ENCODE data around the gene ST3GAL6. TPM values are rescaled to one million over a fixed set of nuclear protein-coding genes. Genes with fewer than 3 reads are reported as not detected.

Gene ST3GAL6
- total and polyA plus RNA-seq, 10 of the 15 experiments (the other 5 are each of a cell fraction or from before 2014, with no cell fraction given): 19.5 to 41.2 (median 37.4) TPM

DNA sequence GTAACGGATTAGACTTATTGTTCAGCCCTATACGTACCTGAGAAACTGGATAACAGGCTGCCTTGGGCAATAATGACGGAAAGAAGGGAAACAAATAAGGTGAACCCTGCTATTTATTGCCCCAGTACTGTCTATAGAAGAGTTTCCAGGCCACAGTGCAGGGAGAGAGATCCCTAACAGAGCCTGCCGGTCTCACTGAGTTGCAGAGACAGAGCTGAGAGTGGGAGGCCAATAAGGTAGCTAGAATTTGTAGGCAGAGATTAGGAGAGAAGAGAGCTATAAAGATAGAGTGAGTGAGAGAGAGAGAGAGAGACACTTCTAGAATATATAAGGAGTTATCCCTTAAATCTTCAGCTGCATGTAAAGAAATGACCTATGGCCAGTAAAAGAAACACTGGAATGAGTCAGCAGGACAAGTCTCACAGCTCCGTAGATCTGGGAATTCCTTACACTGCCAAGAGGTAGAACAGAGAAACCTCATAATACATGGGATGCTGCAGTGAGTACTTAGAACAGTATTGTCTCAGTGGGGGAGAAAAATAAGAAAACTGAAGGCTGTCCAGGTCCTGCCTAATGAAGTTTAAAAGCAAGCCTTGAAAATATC, 51.8 kb downstream of the ST3GAL6 start:
- TF ChIP-seq, protein P1, sequence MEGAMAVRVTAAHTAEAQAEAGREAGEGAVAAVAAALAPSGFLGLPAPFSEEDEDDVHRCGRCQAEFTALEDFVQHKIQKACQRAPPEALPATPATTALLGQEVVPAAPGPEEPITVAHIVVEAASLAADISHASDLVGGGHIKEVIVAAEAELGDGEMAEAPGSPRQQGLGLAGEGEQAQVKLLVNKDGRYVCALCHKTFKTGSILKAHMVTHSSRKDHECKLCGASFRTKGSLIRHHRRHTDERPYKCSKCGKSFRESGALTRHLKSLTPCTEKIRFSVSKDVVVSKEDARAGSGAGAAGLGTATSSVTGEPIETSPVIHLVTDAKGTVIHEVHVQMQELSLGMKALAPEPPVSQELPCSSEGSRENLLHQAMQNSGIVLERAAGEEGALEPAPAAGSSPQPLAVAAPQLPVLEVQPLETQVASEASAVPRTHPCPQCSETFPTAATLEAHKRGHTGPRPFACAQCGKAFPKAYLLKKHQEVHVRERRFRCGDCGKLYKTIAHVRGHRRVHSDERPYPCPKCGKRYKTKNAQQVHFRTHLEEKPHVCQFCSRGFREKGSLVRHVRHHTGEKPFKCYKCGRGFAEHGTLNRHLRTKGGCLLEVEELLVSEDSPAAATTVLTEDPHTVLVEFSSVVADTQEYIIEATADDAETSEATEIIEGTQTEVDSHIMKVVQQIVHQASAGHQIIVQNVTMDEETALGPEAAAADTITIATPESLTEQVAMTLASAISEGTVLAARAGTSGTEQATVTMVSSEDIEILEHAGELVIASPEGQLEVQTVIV (IDR thresholded peaks at IDR 0.05; ENCODE audit: borderline replicate concordance, partially characterized antibody): no peak
- TF ChIP-seq CBFB (IDR thresholded peaks at IDR 0.05; ENCODE audit: low read depth) (no peak), NFXL1 (IDR thresholded peaks at IDR 0.05; ENCODE audit: borderline replicate concordance) (no peak), JUND (IDR thresholded peaks at IDR 0.05; ENCODE audit: low read depth, low read length) (no peak), HDAC6 (IDR thresholded peaks at IDR 0.05; ENCODE audit: unreplicated experiment) (no peak), ZNF217 (IDR thresholded peaks at IDR 0.05) (no peak), BACH1 (IDR thresholded peaks at IDR 0.05; ENCODE audit: borderline replicate concordance) (no peak), SUZ12 (IDR thresholded peaks at IDR 0.05; ENCODE audit: unreplicated experiment) (no peak), CBX5 (IDR thresholded peaks at IDR 0.05; ENCODE audit: low read depth) (no peak), SMARCA5 (IDR thresholded peaks at IDR 0.05) (no peak)
- Histone ChIP-seq H3K9ac (ENCODE audit: control insufficient read depth, insufficient read depth, low read length) (no peak overlapping the region), H3K9me3 (replicated peaks; ENCODE audit: control insufficient read depth, insufficient read depth, low read length) (no peaks in the 10 kb centered on the region), H3K79me2 (ENCODE audit: control insufficient read depth, insufficient read depth, low read length) (no peaks in the 10 kb centered on the region), H3K27ac (ENCODE audit: control insufficient read depth, insufficient read depth) (no peak overlapping the region), H3K27me3 (replicated peaks in 1 of 2; ENCODE audit: control insufficient read depth in 2 of 2, insufficient read depth in 2 of 2, low read length in 1 of 2) (no peaks in the 10 kb centered on the region), H3K4me3 (no peak overlapping the region), H2AFZ (ENCODE audit: control insufficient read depth, low read depth, low read length) (no peak overlapping the region), H3K4me2 (ENCODE audit: control insufficient read depth, insufficient read depth) (no peak overlapping the region), H4K20me1 (ENCODE audit: control insufficient read depth, insufficient read depth) (no peaks in the 10 kb centered on the region), H3K36me3 (ENCODE audit: control insufficient read depth in 2 of 2, insufficient read depth in 2 of 2, low read length in 1 of 2) (no peaks in the 10 kb centered on the region), H3K4me1 (ENCODE audit: control insufficient read depth, insufficient read depth, low read length) (no peaks in the 10 kb centered on the region)
- DNase-seq (ENCODE audit: low read depth, low spot score) (no peak), ATAC-seq (no peak), FAIRE-seq (no peak)
- no TSS peak for BruUV-seq (replicated peaks)
- intact Hi-C loops (cut with micrococcal nuclease; ENCODE audit: unreplicated experiment): loop anchor here (5.0 to 10.0 kb wide), 3 partner anchors 158 to 720 kb away; no protein-coding TSS in a partner anchor
- WGBS (ENCODE audit: insufficient coverage, insufficient replicate concordance, low lambda C conversion rate, missing lambda C conversion rate): 65% methylated on average over 5 of the region's 5 CpGs
- ChIA-PET SMC1A (ENCODE audit: uncharacterized antibody, unreplicated experiment) (interaction anchor here (0.6 to 10.2 kb wide), 12 partner anchors 12 to 993 kb away, joined by 3 to 408 read pairs (median 6); partner anchors contain the start of gene CPOX), RAD21 (ENCODE audit: unreplicated experiment) (interaction anchor here (0.6 to 9.4 kb wide), 9 partner anchors 20 to 942 kb away, joined by 3 to 224 read pairs (median 3); no protein-coding TSS in a partner anchor), POLR2A (no interaction called here), CTCF (interaction anchor here (0.6 to 9.4 kb wide), 17 partner anchors 11 to 793 kb away, joined by 3 to 373 read pairs (median 4); partner anchors contain the start of gene CPOX)
- in situ Hi-C loops (cut with MboI): loop anchor here (5.0 to 25.0 kb wide), 6 partner anchors 177 to 937 kb away; no protein-coding TSS in a partner anchor
